HG03103 (cell line): ENCODE data around the gene RASA1.

Experiments
- ATAC-seq: cut with Tn5 transposase; IDR thresholded peaks from one replicate; pipeline ENCODE4 v1.9.1; 2021; ENCODE audit warnings: low read depth; ENCODE audit not compliant: unreplicated experiment

The RASA1 gene

DNA sequence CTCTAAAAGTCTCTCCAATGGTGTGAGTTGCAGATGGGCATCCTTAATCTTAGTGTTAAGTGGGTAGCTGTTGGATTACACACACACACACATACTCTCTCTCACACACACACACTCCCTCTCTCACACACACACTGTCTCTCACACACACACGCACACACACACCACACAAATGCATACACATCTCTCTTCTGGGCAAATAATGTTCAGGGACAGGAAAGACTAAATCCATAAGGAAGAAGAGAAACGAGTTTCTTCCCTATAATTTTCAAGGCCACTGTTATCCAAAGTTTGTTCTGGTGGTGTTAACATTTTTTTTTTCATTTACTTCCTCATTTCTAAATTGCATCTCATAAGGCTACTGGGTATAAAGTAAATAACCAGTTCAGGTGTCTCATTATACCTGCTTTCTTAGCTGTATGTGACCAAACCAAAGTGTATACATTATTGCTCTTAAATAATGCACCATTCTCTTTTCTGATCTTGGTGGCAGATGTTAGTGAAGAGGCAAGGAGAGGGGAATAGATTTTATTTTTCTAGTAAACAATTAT is 167.5 kb downstream of the RASA1 start:
- ATAC-seq = no peak

DNA sequence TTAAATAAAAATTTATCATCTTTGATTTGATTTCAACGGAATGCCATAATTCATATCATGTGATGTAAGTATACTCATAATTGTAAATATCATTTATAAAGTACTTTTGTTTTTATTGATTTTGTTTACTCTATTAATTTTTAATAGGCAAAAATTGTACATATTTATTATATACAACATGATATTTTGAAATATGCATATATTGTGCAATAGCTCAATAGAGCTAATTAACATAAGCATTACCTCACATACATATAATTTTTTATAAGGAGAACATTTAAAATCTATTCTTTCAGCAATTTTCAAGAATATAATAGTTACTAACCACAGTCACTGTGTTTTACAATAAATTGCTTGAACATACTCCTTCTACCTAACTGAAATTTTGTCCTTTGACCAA is 170.0 kb downstream of the RASA1 start:
- ATAC-seq = no peak

DNA sequence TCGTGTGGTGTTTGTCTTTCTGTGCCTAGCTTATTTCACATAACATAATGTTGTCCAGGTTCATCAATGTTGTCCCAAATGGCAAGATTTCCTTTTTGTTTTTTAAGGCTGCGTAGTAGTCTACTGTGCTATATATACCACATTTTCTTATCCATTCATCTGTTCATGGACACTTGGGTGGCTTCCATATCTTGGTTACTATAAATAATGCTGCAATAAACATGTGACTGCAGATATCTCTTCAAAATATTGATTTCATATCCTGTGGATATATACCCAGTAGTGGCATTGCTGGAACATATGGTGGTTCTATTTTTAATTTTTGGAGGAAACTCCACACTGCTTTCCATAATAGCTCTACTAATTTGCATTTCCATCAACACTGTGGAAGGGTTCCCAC is 170.5 kb downstream of the RASA1 start:
- ATAC-seq = no peak
